ENCODE measurements around the gene SLC5A8.

DNA sequence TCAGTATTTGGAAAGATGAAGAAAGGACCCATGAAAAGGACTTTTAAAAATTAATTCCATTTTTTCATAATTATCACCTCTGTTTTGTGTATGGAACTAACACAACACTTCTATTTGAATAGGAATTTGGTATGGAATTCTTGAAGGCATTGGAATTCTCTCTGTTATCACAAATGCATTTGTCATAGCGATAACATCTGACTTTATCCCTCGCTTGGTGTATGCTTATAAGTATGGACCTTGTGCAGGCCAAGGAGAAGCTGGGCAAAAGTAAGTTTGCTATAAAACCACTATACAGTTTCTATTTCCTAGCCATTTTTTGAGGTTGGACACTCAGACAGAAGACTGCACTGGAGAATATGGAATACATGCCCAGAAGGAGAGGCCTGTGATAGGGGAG, 98.6 kb downstream of the SLC5A8 start:
- TF ChIP-seq, protein P1, sequence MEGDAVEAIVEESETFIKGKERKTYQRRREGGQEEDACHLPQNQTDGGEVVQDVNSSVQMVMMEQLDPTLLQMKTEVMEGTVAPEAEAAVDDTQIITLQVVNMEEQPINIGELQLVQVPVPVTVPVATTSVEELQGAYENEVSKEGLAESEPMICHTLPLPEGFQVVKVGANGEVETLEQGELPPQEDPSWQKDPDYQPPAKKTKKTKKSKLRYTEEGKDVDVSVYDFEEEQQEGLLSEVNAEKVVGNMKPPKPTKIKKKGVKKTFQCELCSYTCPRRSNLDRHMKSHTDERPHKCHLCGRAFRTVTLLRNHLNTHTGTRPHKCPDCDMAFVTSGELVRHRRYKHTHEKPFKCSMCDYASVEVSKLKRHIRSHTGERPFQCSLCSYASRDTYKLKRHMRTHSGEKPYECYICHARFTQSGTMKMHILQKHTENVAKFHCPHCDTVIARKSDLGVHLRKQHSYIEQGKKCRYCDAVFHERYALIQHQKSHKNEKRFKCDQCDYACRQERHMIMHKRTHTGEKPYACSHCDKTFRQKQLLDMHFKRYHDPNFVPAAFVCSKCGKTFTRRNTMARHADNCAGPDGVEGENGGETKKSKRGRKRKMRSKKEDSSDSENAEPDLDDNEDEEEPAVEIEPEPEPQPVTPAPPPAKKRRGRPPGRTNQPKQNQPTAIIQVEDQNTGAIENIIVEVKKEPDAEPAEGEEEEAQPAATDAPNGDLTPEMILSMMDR (conservative IDR thresholded peaks at IDR 0.05) = no peak
- no peak for TF ChIP-seq ZFX (IDR thresholded peaks at IDR 0.05)
